ENCODE measurements around the gene GPR119. TPM values are rescaled to one million over a fixed set of nuclear protein-coding genes. Genes with fewer than 3 reads are reported as not detected.

The GPR119 gene
- total RNA-seq, 1 experiment from 2014 or later, result not detected

GRCh38 chrX:130340271-130340670 lies 45.2 kb downstream of the GPR119 start (continued):
- TF ChIP-seq ATF3 (IDR thresholded peaks at IDR 0.05), result no peak
- TF ChIP-seq JUND (IDR thresholded peaks at IDR 0.05), result no peak
- TF ChIP-seq ZFX (IDR thresholded peaks at IDR 0.05), result no peak
- no peak for TF ChIP-seq SRF (IDR thresholded peaks at IDR 0.05; ENCODE audit: low read depth)
- TF ChIP-seq CTCF (IDR thresholded peaks at IDR 0.05 in 2 of 3, conservative IDR thresholded peaks at IDR 0.05 in 1 of 3; ENCODE audit: borderline replicate concordance in 1 of 3, insufficient read depth in 1 of 3, low read depth in 2 of 3, low read length in 2 of 3), result no peak

DNA sequence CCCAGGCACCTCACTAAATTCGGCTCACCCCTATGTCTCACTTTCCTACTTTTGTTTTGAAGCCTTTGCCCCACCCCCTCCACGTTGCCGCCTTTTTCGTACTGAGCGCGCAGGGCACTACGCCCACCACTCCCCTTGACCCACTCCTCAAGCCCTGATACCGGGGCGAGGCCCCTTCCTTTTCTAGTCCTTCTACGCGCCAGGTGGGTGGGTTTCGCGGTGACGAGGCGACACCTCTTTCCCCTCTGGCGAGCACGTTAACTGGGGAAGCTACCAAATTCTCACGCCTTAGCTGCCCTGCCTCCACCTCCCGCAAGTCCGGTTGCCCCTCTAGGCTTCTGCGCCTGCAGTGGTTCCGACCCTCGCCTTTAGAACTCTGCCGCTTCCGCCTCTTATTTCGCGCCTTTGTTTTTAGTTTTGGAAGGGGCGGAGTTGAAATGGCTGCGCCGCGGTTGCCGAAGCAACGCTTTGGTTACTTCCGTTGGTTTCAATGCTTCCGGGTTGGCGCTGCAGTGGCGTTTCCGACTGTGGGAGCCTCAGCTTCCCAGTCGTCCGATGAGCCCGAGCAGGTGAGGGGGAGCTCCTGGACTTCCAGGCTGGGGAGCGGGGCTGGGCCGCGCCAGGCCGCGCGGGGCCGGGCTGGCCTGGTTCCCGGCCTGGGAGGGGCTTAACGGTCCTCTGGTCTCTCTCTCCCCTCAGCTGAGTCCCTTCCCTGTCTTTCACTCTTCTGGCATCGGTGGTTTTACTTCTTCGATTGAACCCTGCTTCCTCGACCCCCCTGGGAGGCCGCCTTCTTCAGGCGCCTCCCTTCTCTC lies 45.9 kb downstream of the GPR119 start, which contains the start of gene SLC25A14:
SLC25A14 (plus strand) TSS at position 512 of the 815 bp plus-strand sequence. CDS start 360 bp downstream, outside the sequence.
- DNase-seq (ENCODE audit: low read depth, low spot score), result peak; percentile 51
- Histone ChIP-seq H3K9me3 (ENCODE audit: control insufficient read depth in 1 of 2, insufficient read depth in 1 of 2, low read depth in 1 of 2, low read length in 2 of 2) (no peaks in the 10 kb centered on the region), H3K27ac (ENCODE audit: low read depth, low read length) (peak within 1 kb of the TSS; percentile 38; the same call in 1 of the 2 replicates), H3K36me3 (ENCODE audit: control insufficient read depth in 1 of 2, insufficient read depth in 2 of 2, low read length in 2 of 2) (no peaks in the 10 kb centered on the region), H3K79me2 (ENCODE audit: insufficient read depth, low read length) (no peaks in the 10 kb centered on the region), H3K27me3 (ENCODE audit: insufficient read depth, low read length) (no peaks in the 10 kb centered on the region), H3K4me2 (ENCODE audit: low read length) (peak within 1 kb of the TSS; percentile 91), H2AFZ (ENCODE audit: low read depth, low read length, poor library complexity, severe bottlenecking) (peak within 1 kb of the TSS; percentile 68), H3K4me1 (ENCODE audit: control insufficient read depth in 1 of 2, insufficient read depth in 2 of 2, low read length in 2 of 2) (peaks cover 0 to 7% of the 10 kb centered on the region in 2 experiments; a peak in 2 of 4 replicates), H3K9ac (ENCODE audit: low read length) (peak within 1 kb of the TSS; percentile 72), H3K9me2 (ENCODE audit: insufficient read depth) (no peaks in the 10 kb centered on the region), H4K20me1 (ENCODE audit: insufficient read depth) (no peaks in the 10 kb centered on the region), H3K4me3 (replicated peaks in 1 of 2; ENCODE audit: low read depth in 1 of 2, low read length in 2 of 2) (peak within 1 kb of the TSS; percentile 56 to 74)
- RAD21 ChIA-PET (ENCODE audit: low non-redundant PET in 1 of 2, low total read pairs in 2 of 2, uncharacterized antibody in 2 of 2, unreplicated experiment in 2 of 2), result no interaction called here
- intact Hi-C loops (cut with micrococcal nuclease), result no loop called here
- POLR2A ChIA-PET, result no interaction called here
- CTCF ChIA-PET, result no interaction called here
- ATAC-seq, result peak; percentile 95
- no TSS peak for BruUV-seq (replicated peaks)
- TF ChIP-seq ZNF274 (IDR thresholded peaks at IDR 0.05; ENCODE audit: low read depth, low read length) (no peak), ZBTB33 (IDR thresholded peaks at IDR 0.05; ENCODE audit: extremely low read depth, insufficient replicate concordance, low read length) (no peak), ZFX (IDR thresholded peaks at IDR 0.05) (peak; percentile 43), EGR1 (IDR thresholded peaks at IDR 0.05; ENCODE audit: low read depth) (no peak), FOSL1 (IDR thresholded peaks at IDR 0.05; ENCODE audit: low read depth) (no peak), CEBPB (IDR thresholded peaks at IDR 0.05; ENCODE audit: low read depth) (no peak), JUND (IDR thresholded peaks at IDR 0.05) (no peak), CTCF (IDR thresholded peaks at IDR 0.05 in 2 of 3, conservative IDR thresholded peaks at IDR 0.05 in 1 of 3; ENCODE audit: borderline replicate concordance in 1 of 3, insufficient read depth in 1 of 3, low read depth in 2 of 3, low read length in 2 of 3) (no peak), YY1 (IDR thresholded peaks at IDR 0.05; ENCODE audit: extremely low read depth, insufficient replicate concordance, low read depth, low read length) (peak; percentile 59), SP1 (IDR thresholded peaks at IDR 0.05; ENCODE audit: low read depth) (no peak), EZH2 (IDR thresholded peaks at IDR 0.05) (no peak), SIN3A (IDR thresholded peaks at IDR 0.05; ENCODE audit: low read depth) (0 out of 2 replicates have a peak, but pooled peaks have one; percentile 72), ELF1 (IDR thresholded peaks at IDR 0.05; ENCODE audit: borderline replicate concordance, low read depth) (peak; percentile 83), SRF (IDR thresholded peaks at IDR 0.05; ENCODE audit: low read depth) (no peak), CBX3 (IDR thresholded peaks at IDR 0.05; ENCODE audit: low read depth) (no peak), TCF7L2 (IDR thresholded peaks at IDR 0.05; ENCODE audit: borderline replicate concordance, extremely low read depth, insufficient read depth, insufficient read length) (peak; percentile 82)
